ENCODE data around the gene SEMA5A.

The SEMA5A gene

GRCh38 chr5:9342161-9342787 lies 203.6 kb downstream of the SEMA5A start:
- TF ChIP-seq CTCF (conservative IDR thresholded peaks at IDR 0.05; ENCODE audit: low read length) = no peak
- no peak overlapping the region for H3K4me3 ChIP-seq (ENCODE audit: low read length)
- no peak for DNase-seq (ENCODE audit: low read depth)

DNA sequence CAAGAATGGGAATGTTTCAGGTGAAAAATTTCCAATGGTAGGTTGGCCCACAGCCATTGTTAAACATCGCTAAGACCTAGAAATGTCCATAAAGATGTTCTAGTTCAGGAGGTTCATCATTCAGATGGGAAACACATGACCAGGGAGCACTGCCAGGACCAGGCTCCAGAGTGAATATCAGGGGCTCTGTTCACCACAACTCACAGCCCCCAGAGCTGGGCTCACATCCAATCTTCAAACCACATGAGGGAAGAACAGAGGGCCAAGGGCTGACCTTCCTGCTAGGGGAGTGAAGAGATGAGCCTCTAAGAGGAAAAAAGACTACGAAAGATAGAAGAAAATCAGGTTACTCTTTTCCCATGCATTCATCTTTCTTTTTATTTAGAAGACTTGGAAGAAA lies 205.8 kb downstream of the SEMA5A start:
- DNase-seq (ENCODE audit: low read depth) = peak; percentile 12
- TF ChIP-seq CTCF (conservative IDR thresholded peaks at IDR 0.05; ENCODE audit: low read length) = no peak
- no peak overlapping the region for H3K4me3 ChIP-seq (ENCODE audit: low read length)

- TF ChIP-seq CTCF (conservative IDR thresholded peaks at IDR 0.05; ENCODE audit: low read length) = peak; percentile 49
- no peak for DNase-seq (ENCODE audit: low read depth)
- H3K4me3 ChIP-seq (ENCODE audit: low read length) = no peak overlapping the region
These were observed 206.6 kb downstream of the SEMA5A start for GRCh38 chr5:9339206-9339818.

DNA sequence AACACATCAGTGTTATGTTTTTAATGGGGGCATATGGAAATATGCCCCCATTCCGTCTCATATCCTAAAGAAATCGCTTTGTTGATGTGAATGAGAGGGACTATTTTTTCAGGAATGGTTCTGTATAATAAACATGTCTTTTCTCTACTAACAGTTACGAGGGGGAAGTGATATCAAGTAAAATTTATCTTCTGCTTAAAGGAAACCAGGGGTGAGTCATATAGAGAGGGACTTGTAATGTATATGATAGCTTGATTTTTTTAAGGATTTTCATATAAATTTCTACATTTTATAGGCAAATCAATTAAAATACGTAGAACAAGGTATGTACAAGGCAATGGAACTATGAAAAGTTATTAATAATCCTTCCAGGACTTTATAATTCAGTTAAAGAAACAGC lies 207.1 kb downstream of the SEMA5A start:
- DNase-seq (ENCODE audit: low read depth) = no peak
- no peak for TF ChIP-seq CTCF (conservative IDR thresholded peaks at IDR 0.05; ENCODE audit: low read length)
- H3K4me3 ChIP-seq (ENCODE audit: low read length) = no peak overlapping the region

GRCh38 chr5:9337928-9338595 lies 207.8 kb downstream of the SEMA5A start:
- DNase-seq (ENCODE audit: low read depth) = peak; percentile 91
- no peak overlapping the region for H3K4me3 ChIP-seq (ENCODE audit: low read length)
- TF ChIP-seq CTCF (conservative IDR thresholded peaks at IDR 0.05; ENCODE audit: low read length) = no peak

- TF ChIP-seq CTCF (conservative IDR thresholded peaks at IDR 0.05; ENCODE audit: low read length) = no peak
- H3K4me3 ChIP-seq (ENCODE audit: low read length) = no peak overlapping the region
- peak; percentile 76 for DNase-seq (ENCODE audit: low read depth)
These were observed 209.9 kb downstream of the SEMA5A start for GRCh38 chr5:9335754-9336495.
